H9 (cell line): Measurements from ENCODE around the gene TBXA2R. TPM values are rescaled to one million over a fixed set of nuclear protein-coding genes. Genes with fewer than 3 reads are reported as not detected.

ENCODE experiments used
- DNase-seq: peaks from one replicate; pipeline ENCODE4 v3.0.0-alpha.2; 2017
- H2AFZ ChIP-seq: one replicate; pipeline ENCODE4 v1.6.1; 2013; ENCODE audit warnings: mild to moderate bottlenecking, low read length, control low read depth, moderate library complexity
- H2AK5ac ChIP-seq: 2 replicates; pipeline ENCODE4 v1.6.1; 2013; ENCODE audit warnings: low read length, control low read depth, mixed read lengths; ENCODE audit not compliant: insufficient read length
- H2BK120ac ChIP-seq: one replicate; pipeline ENCODE4 v1.6.1; 2013; ENCODE audit warnings: low read depth, mild to moderate bottlenecking, low read length, control low read depth, inconsistent platforms; ENCODE audit not compliant: poor library complexity, severe bottlenecking
- H2BK12ac ChIP-seq: 2 replicates; pipeline ENCODE4 v1.6.1; 2013; ENCODE audit warnings: low read length, control low read depth, mixed read lengths, low read depth; ENCODE audit not compliant: insufficient read length
- H2BK15ac ChIP-seq: 2 replicates; pipeline ENCODE4 v1.6.1; 2013; ENCODE audit warnings: low read depth, low read length, control low read depth
- H2BK20ac ChIP-seq: one replicate; pipeline ENCODE4 v1.6.1; 2013; ENCODE audit warnings: low read depth, mild to moderate bottlenecking, low read length, control low read depth, inconsistent platforms; ENCODE audit not compliant: poor library complexity, severe bottlenecking
- H2BK5ac ChIP-seq: 2 replicates; pipeline ENCODE4 v1.6.1; 2013; ENCODE audit warnings: low read length, control low read depth, mixed read lengths; ENCODE audit not compliant: insufficient read length
- H3K14ac ChIP-seq: 2 replicates; pipeline ENCODE4 v1.6.1; 2013; ENCODE audit warnings: low read length, control low read depth; ENCODE audit not compliant: insufficient read depth
- H3K18ac ChIP-seq: 2 replicates; pipeline ENCODE4 v1.6.1; 2013; ENCODE audit warnings: low read depth, mild to moderate bottlenecking, mixed read lengths, low read length, control low read depth; ENCODE audit not compliant: insufficient read length
- H3K23ac ChIP-seq: 2 replicates; pipeline ENCODE4 v1.6.1; 2013; ENCODE audit warnings: low read length, control low read depth, mixed read lengths, low read depth; ENCODE audit not compliant: insufficient read length
- H3K23me2 ChIP-seq: 2 replicates; pipeline ENCODE4 v1.6.1; 2013; ENCODE audit warnings: low read depth, mild to moderate bottlenecking, mixed read lengths, low read length, control low read depth; ENCODE audit not compliant: insufficient read length, poor library complexity, severe bottlenecking
- H3K27ac ChIP-seq: 2 replicates; pipeline ENCODE4 v1.5.1; 2013; ENCODE audit warnings: low read length, control low read depth, mixed read lengths, low read depth; ENCODE audit not compliant: insufficient read length
- H3K27me3 ChIP-seq: 2 replicates; pipeline ENCODE4 v1.6.1; 2013; ENCODE audit warnings: low read length, control low read depth, inconsistent platforms; ENCODE audit not compliant: insufficient read depth
- H3K4ac ChIP-seq: 2 replicates; pipeline ENCODE4 v1.6.1; 2013; ENCODE audit warnings: low read depth, mild to moderate bottlenecking, control low read depth, inconsistent platforms, low read length, moderate library complexity
- H3K4me1 ChIP-seq: 2 replicates; pipeline ENCODE4 v1.6.1; 2013; ENCODE audit warnings: low read length, control low read depth, inconsistent platforms; ENCODE audit not compliant: insufficient read depth
- H3K4me2 ChIP-seq: 2 replicates; pipeline ENCODE4 v1.6.1; 2013; ENCODE audit warnings: low read length, control low read depth, mixed read lengths; ENCODE audit not compliant: insufficient read length, insufficient read depth
- H3K56ac ChIP-seq: 2 replicates; pipeline ENCODE4 v1.6.1; 2013; ENCODE audit warnings: low read depth, mild to moderate bottlenecking, mixed read lengths, low read length, control low read depth; ENCODE audit not compliant: insufficient read length
- H3K79me1 ChIP-seq: 2 replicates; pipeline ENCODE4 v1.6.1; 2013; ENCODE audit warnings: low read depth, mild to moderate bottlenecking, moderate library complexity, low read length, control low read depth, inconsistent platforms; ENCODE audit not compliant: insufficient read depth, poor library complexity, severe bottlenecking
- H3K79me2 ChIP-seq: 2 replicates; pipeline ENCODE4 v1.6.1; 2013; ENCODE audit warnings: low read length, control low read depth, inconsistent platforms; ENCODE audit not compliant: insufficient read depth
- H3K9ac ChIP-seq: 2 replicates; pipeline ENCODE4 v1.6.1; 2013; ENCODE audit warnings: low read length, control low read depth, mixed read lengths; ENCODE audit not compliant: insufficient read length; ENCODE audit errors: extremely low read depth
- H3K9me3 ChIP-seq: one replicate; pipeline ENCODE4 v1.6.1; 2013; ENCODE audit warnings: low read depth, low read length, inconsistent platforms; ENCODE audit not compliant: control insufficient read depth
- H3T11ph ChIP-seq: one replicate; pipeline ENCODE4 v1.6.1; 2013; ENCODE audit warnings: mild to moderate bottlenecking, low read length, control low read depth, inconsistent platforms
- H4K20me1 ChIP-seq: one replicate; pipeline ENCODE4 v1.6.1; 2013; ENCODE audit not compliant: control insufficient read depth, insufficient read length, insufficient read depth
- H4K5ac ChIP-seq: 2 replicates; pipeline ENCODE4 v1.6.1; 2013; ENCODE audit warnings: low read depth, mild to moderate bottlenecking, mixed read lengths, low read length, control low read depth; ENCODE audit not compliant: insufficient read length
- H4K8ac ChIP-seq: replicated peaks from 2 replicates; pipeline ENCODE4 v1.6.1; 2013; ENCODE audit warnings: low read length, control low read depth, mixed read lengths, low read depth; ENCODE audit not compliant: insufficient read length
- H4K91ac ChIP-seq: 2 replicates; pipeline ENCODE4 v1.6.1; 2013; ENCODE audit warnings: low read depth, mild to moderate bottlenecking, moderate library complexity, mixed read lengths, low read length, control low read depth; ENCODE audit not compliant: insufficient read length
- H3K27ac Mint-ChIP-seq, 3 experiments: 2 replicates in 2 of 3; 3 replicates in 1 of 3; pipeline ENCODE4 v1.8.0; 2020 to 2021; ENCODE audit warnings: mixed read lengths in 3 of 3, mild to moderate bottlenecking in 1 of 3, moderate library complexity in 1 of 3
- H3K27me3 Mint-ChIP-seq: 2 replicates; pipeline ENCODE4 v1.8.0; 2021; ENCODE audit warnings: low read depth, mild to moderate bottlenecking, moderate library complexity, mixed read lengths
- H3K36me3 Mint-ChIP-seq, 3 experiments: 2 replicates in 2 of 3; 3 replicates in 1 of 3; pipeline ENCODE4 v1.8.0; 2020 to 2021; ENCODE audit warnings: low read depth in 3 of 3, mixed read lengths in 3 of 3; ENCODE audit not compliant: insufficient read depth in 1 of 3
- H3K4me1 Mint-ChIP-seq, 2 experiments: 2 replicates each; pipeline ENCODE4 v1.8.0; 2020; ENCODE audit warnings: mixed read lengths in 2 of 2
- H3K4me3 Mint-ChIP-seq, 2 experiments: 2 replicates in 1 of 2; 3 replicates in 1 of 2; pipeline ENCODE4 v1.8.0; 2020 to 2021; ENCODE audit warnings: mild to moderate bottlenecking in 2 of 2, mixed read lengths in 2 of 2, moderate library complexity in 1 of 2
- H3K9me3 Mint-ChIP-seq, 2 experiments: 2 replicates in 1 of 2; 3 replicates in 1 of 2; pipeline ENCODE4 v1.8.0; 2020; ENCODE audit warnings: mild to moderate bottlenecking in 2 of 2, mixed read lengths in 2 of 2, moderate library complexity in 1 of 2
- WGBS: extraction: QIAGEN DNeasy Blood & Tissue Kit; methylation state at CpG from one replicate; pipeline ENCODE4 v1.1.7; 2013; ENCODE audit warnings: missing lambda C conversion rate, low lambda C conversion rate, mixed read lengths; ENCODE audit not compliant: insufficient read length; ENCODE audit errors: extremely low coverage; 5-methylcytosine and 5-hydroxymethylcytosine counted together
- total RNA-seq: library from RNA; stranded (reverse); gene quantifications from 2 replicates; pipeline ENCODE4 v1.2.1, GENCODE V29; 2021
- TF ChIP-seq, protein P1 (sequence below): fragments of 200-600 bp; sonication (generic); conservative IDR thresholded peaks from 3 replicates; pipeline ENCODE4 v1.8.0; 2021; ENCODE audit warnings: antibody characterized with exemption, mild to moderate bottlenecking

The TBXA2R gene
- total RNA-seq, 1 experiment from 2014 or later: 0.63 TPM

DNA sequence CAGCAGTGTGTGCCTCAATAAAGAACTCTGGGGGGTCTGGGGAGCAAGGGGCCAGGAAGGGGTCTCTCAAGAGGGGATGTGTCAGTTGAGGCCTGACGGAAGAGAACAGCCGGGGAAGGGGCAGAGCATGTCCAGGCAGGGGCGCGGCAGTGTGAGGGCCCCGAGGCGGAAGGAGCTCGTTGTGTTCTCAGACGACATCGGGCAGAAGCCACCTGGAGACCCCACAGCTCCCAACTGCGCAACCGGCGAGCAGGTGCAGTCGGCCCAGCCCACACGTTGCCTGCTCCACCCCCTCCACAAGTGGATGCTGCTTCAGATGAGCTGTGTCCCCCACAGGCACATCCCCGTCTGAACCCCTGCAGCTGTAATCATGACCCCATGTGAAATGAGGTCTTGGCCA is 15.0 kb upstream of the TBXA2R start:
- Histone ChIP-seq H3K9me3 (no peaks in the 10 kb centered on the region), H3K56ac (no peak overlapping the region), H3K23me2 (peaks cover 5% of the 10 kb centered on the region), H2BK120ac (no peak overlapping the region), H3K79me1 (no peaks in the 10 kb centered on the region), H3K23ac (no peak overlapping the region), H3K18ac (no peak overlapping the region), H4K8ac (no peak overlapping the region), H2BK12ac (no peak overlapping the region), H2BK15ac (no peak overlapping the region), H2BK20ac (no peak overlapping the region), H3K4me2 (no peak overlapping the region), H2AFZ (no peak overlapping the region), H3K4ac (no peak overlapping the region), H3T11ph (no peak overlapping the region), H3K9ac (no peak overlapping the region), H4K20me1 (peaks cover 3% of the 10 kb centered on the region), H2BK5ac (no peak overlapping the region), H3K4me1 (0 out of 2 replicates have a peak, but pooled peaks cover 2% of the 10 kb centered on the region), H3K27ac (no peak overlapping the region), H3K79me2 (peaks cover 7% of the 10 kb centered on the region; the same call in 1 of the 2 replicates), H4K5ac (no peak overlapping the region), H4K91ac (no peak overlapping the region), H3K27me3 (no peaks in the 10 kb centered on the region), H3K14ac (no peak overlapping the region), H2AK5ac (no peak overlapping the region)
- Mint-ChIP-seq H3K27ac (no peak overlapping the region), H3K4me3 (no peak overlapping the region), H3K4me1 (peaks cover 4 to 13% of the 10 kb centered on the region in 2 experiments), H3K36me3 (peaks cover 6 to 24% (median 21%) of the 10 kb centered on the region in 3 experiments; a peak in 6 of 7 replicates), H3K27me3 (no peaks in the 10 kb centered on the region; the same call in 1 of the 2 replicates), H3K9me3 (no peaks in the 10 kb centered on the region)
- no peak for DNase-seq
- TF ChIP-seq, protein P1, sequence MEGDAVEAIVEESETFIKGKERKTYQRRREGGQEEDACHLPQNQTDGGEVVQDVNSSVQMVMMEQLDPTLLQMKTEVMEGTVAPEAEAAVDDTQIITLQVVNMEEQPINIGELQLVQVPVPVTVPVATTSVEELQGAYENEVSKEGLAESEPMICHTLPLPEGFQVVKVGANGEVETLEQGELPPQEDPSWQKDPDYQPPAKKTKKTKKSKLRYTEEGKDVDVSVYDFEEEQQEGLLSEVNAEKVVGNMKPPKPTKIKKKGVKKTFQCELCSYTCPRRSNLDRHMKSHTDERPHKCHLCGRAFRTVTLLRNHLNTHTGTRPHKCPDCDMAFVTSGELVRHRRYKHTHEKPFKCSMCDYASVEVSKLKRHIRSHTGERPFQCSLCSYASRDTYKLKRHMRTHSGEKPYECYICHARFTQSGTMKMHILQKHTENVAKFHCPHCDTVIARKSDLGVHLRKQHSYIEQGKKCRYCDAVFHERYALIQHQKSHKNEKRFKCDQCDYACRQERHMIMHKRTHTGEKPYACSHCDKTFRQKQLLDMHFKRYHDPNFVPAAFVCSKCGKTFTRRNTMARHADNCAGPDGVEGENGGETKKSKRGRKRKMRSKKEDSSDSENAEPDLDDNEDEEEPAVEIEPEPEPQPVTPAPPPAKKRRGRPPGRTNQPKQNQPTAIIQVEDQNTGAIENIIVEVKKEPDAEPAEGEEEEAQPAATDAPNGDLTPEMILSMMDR: no peak
- no CpG with 5 or more reads among the region's 15 CpGs for WGBS
